BJ (cell line): Measurements from ENCODE around the gene KLHL9. TPM values are rescaled to one million over a fixed set of nuclear protein-coding genes. Genes with fewer than 3 reads are reported as not detected.
"Not testable (repeated sequence)": the region's sequence is repeated elsewhere in the genome, so short reads cannot be mapped to it uniquely, and the experiment has no call there.

Experiments used
- CTCF ChIA-PET: fragments of 350-600 bp; formaldehyde crosslinking; extraction: SDS; loops from one replicate; lab custom pipeline; 2021; ENCODE audit warnings: antibody characterized with exemption, inconsistent platforms; lab: Yijun Ruan, JAX
- POLR2A ChIA-PET: fragments of 300-600 bp; sonication (Branson Sonifier 250); formaldehyde crosslinking; extraction: SDS; loops from one replicate; lab custom pipeline; 2021; ENCODE audit warnings: antibody characterized with exemption; lab: Charles Lee
- DNase-seq: peaks from one replicate; pipeline ENCODE4 v3.0.0-alpha.2; 2011; ENCODE audit warnings: low read depth
- H3K27me3 ChIP-seq: 2 replicates; pipeline ENCODE4 v1.6.0; 2011; ENCODE audit warnings: low read length; ENCODE audit not compliant: control insufficient read depth, insufficient read depth
- H3K36me3 ChIP-seq: 2 replicates; pipeline ENCODE4 v1.5.1; 2011; ENCODE audit warnings: low read length; ENCODE audit not compliant: control insufficient read depth, insufficient read depth
- H3K4me3 ChIP-seq: 2 replicates; pipeline ENCODE4 v1.5.1; 2011; ENCODE audit warnings: low read depth, mild to moderate bottlenecking, control low read depth, low read length
- polyA plus RNA-seq: library from polyadenylated mRNA; depleted of rRNA; stranded (reverse); fragments of >200 nt; gene quantifications from 2 replicates; pipeline ENCODE4 v1.2.3, GENCODE V29; 2011
- TF ChIP-seq, protein P1 (sequence below): IDR thresholded peaks from 2 replicates; pipeline ENCODE4 v1.5.1; 2011; ENCODE audit warnings: low read depth, mild to moderate bottlenecking, control low read depth, inconsistent platforms, low read length, moderate library complexity; ENCODE audit not compliant: insufficient read depth

Gene KLHL9
- polyA plus RNA-seq, 1 experiment: 14.4 TPM

DNA sequence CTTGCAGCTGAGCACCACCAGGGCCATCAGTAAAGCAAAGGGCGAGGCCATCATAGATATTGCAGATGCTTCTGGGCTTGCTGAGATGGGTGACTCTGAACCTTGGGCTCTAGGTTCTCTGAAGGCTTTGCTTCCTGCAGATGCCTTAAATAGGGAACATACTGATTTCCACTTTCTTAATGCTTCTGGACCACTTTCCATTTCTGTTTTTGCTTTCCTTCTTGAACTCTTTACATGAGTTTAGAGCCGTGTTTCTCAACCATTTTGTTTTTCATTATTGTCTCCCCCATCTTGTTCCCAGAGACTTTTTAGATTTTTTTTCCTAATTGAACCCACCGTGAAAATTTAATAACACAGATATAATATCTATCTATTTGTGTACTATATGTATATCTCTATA is 32.8 kb upstream of the KLHL9 start, which contains the start of gene IFNA13:
TSS of gene IFNA13 (minus strand) at position 101 of the 400 bp plus-strand sequence. CDS start at position 54, 47 bp downstream.
- no peak for DNase-seq
- Histone ChIP-seq H3K27me3 (peaks cover 2% of the 10 kb centered on the region; the same call in 1 of the 2 replicates), H3K4me3 (no peak within 1 kb of the TSS), H3K36me3 (no peaks in the 10 kb centered on the region)
- ChIA-PET POLR2A (no interaction called here), CTCF (no interaction called here)
- TF ChIP-seq, protein P1, sequence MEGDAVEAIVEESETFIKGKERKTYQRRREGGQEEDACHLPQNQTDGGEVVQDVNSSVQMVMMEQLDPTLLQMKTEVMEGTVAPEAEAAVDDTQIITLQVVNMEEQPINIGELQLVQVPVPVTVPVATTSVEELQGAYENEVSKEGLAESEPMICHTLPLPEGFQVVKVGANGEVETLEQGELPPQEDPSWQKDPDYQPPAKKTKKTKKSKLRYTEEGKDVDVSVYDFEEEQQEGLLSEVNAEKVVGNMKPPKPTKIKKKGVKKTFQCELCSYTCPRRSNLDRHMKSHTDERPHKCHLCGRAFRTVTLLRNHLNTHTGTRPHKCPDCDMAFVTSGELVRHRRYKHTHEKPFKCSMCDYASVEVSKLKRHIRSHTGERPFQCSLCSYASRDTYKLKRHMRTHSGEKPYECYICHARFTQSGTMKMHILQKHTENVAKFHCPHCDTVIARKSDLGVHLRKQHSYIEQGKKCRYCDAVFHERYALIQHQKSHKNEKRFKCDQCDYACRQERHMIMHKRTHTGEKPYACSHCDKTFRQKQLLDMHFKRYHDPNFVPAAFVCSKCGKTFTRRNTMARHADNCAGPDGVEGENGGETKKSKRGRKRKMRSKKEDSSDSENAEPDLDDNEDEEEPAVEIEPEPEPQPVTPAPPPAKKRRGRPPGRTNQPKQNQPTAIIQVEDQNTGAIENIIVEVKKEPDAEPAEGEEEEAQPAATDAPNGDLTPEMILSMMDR: no peak

DNA sequence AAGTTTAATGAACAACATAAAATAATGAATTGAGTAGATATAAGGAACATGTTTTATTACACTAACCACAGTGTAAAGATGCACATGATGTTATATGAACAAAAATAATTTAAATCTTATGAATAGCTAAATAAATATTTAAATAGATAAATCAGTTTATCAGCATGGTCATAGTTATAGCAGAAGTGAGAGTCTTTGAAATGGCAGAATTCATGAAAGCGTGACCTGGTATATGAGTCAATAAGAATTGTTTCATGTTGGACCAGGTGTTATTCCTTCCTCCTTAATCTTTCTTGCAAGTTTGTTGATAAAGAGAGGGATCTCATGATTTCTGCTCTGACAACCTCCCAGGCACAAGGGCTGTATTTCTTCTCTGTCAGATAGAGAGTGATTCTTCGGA is 32.0 kb upstream of the KLHL9 start:
- CTCF ChIA-PET, DNase-seq, H3K4me3 ChIP-seq, POLR2A ChIA-PET, H3K36me3 ChIP-seq, H3K27me3 ChIP-seq: not testable (repeated sequence)

DNA sequence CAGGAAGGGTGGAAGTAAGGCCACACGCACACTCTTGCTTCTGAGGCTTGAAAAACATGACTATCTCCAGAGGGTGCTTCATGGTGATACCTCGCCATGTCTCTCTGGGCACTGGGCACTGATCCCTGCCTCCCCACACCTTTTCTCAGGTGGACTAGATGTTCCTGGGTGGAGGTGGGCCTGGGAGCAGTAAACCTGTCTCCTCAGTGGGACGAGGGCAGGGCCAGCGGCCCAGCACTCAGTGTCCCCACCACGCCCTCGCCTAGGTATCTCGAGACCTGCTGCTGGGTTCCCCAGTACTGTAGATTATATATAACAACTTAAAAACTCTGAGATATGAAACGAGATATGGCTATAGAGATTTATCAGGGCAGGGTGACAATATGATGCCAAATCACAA is 27.1 kb upstream of the KLHL9 start:
- DNase-seq: no peak
- 0 out of 2 replicates have a peak, but pooled peaks cover 2% of the 10 kb centered on the region for H3K27me3 ChIP-seq
- CTCF ChIA-PET: no interaction called here
- TF ChIP-seq, protein P1: no peak
- no peaks in the 10 kb centered on the region for H3K36me3 ChIP-seq
- POLR2A ChIA-PET: no interaction called here
- H3K4me3 ChIP-seq: no peak overlapping the region

DNA sequence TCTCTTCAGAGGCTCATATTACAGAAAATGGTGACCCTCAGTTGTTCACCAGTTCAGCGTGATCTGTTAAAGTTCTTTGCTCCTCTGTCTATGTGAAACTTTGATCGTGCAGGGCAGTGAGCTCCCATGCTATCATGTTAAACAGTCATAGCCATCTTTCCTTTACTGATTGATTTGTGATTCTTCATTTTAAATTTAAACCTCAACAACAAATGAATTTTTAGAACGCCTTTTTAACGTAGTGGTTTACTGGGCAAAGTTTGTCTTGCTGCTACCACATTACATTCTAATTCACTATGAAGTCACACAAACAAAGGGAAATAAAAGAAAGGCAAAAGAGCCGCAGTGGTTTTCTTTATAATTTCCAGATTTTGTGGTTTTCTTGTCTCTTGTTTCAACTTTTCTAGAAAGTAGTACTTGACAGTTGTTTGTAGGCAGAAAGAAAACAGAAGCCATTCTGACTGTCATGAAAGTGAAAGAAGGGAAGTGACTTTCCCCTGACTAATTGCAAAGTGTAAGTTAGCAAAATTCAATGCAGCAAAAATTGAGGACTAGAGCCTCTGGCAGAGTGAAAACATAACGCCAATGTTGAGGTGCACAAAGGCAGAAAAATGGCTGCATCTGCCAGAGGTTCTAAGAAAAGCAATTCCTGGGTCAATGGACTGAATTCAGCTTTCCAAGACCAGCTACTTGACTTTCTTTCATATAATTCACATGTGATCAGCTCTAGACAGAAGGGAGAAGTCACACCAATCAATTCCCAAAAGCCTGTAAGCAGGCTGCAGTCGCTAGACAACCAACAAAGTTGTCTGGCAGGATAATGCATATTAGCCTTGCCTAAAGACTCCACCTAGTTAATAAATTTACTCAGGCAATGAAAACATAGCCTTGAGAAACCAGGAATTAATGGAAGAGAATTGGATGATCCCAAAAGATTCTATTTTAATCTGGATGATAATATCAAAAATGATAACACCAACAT is 22.6 kb upstream of the KLHL9 start:
- H3K36me3 ChIP-seq: no peaks in the 10 kb centered on the region
- no peak for DNase-seq
- H3K4me3 ChIP-seq: no peak overlapping the region
- ChIA-PET CTCF (no interaction called here), POLR2A (no interaction called here)
- TF ChIP-seq, protein P1: no peak
- 0 out of 2 replicates have a peak, but pooled peaks cover 5% of the 10 kb centered on the region for H3K27me3 ChIP-seq

DNA sequence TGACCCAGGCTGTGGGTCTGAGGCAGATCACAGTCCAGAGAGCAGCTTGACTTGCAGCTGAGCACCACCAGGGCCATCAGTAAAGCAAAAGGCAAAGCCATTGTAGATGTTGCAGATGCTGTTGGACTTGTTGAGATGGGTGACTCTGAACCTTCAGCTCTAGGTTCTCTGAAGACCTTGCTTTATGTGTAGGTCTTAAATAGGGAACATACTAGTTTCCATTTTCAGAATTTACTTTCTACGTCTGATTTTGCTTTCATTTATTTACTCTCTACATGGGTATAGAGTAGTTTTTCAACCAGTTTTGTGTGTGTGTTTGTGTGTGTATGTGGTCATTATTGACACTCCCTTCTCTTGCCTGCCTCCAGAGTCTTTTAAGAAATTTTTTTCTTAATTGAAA is 15.6 kb upstream of the KLHL9 start, which contains the start of gene IFNA6:
TSS of gene IFNA6 (minus strand) at position 101 of the 400 bp plus-strand sequence. CDS start at position 101, 0 bp downstream.
- peaks cover 7% of the 10 kb centered on the region for H3K27me3 ChIP-seq
- POLR2A ChIA-PET: no interaction called here
- no peaks in the 10 kb centered on the region for H3K36me3 ChIP-seq
- DNase-seq: no peak
- H3K4me3 ChIP-seq: no peak within 1 kb of the TSS
- TF ChIP-seq, protein P1: no peak
- CTCF ChIA-PET: no interaction called here
